SJCRH30 (cell line): ENCODE data around the gene GRK3. TPM values are rescaled to one million over a fixed set of nuclear protein-coding genes. Genes with fewer than 3 reads are reported as not detected.
A peak's percentile ranks its signal among the peaks of the same experiment; 100 is the strongest.

ENCODE experiments used
- DNase-seq, 2 experiments: peaks; one replicate each; pipeline ENCODE4 v3.0.0-alpha.2; 2015 to 2020
- H3K27ac ChIP-seq: fragments of 250-450 bp; sonication (Bioruptor Pico); 2 replicates; pipeline ENCODE4 v1.5.1; 2020; ENCODE audit warnings: mild to moderate bottlenecking, moderate library complexity
- H3K27me3 ChIP-seq: fragments of 250-450 bp; sonication (Bioruptor Pico); 2 replicates; pipeline ENCODE4 v1.5.1; 2020; ENCODE audit warnings: mild to moderate bottlenecking, moderate library complexity
- H3K36me3 ChIP-seq: fragments of 250-450 bp; sonication (Bioruptor Pico); 2 replicates; pipeline ENCODE4 v1.5.1; 2020; ENCODE audit warnings: mild to moderate bottlenecking, moderate library complexity
- H3K4me1 ChIP-seq: fragments of 250-450 bp; sonication (Bioruptor Pico); 2 replicates; pipeline ENCODE4 v1.5.1; 2020; ENCODE audit warnings: mild to moderate bottlenecking, moderate library complexity
- H3K4me3 ChIP-seq: fragments of 250-450 bp; sonication (Bioruptor Pico); 2 replicates; pipeline ENCODE4 v1.5.1; 2020; ENCODE audit warnings: mild to moderate bottlenecking, moderate library complexity
- H3K9me3 ChIP-seq: fragments of 250-450 bp; sonication (Bioruptor Pico); replicated peaks from 2 replicates; pipeline ENCODE4 v1.5.1; 2020; ENCODE audit warnings: mild to moderate bottlenecking, moderate library complexity
- total RNA-seq: library from RNA; depleted of rRNA; stranded (reverse); fragments of >200 nt; shearing (Covaris generic); gene quantifications from 2 replicates; pipeline ENCODE4 v1.2.3, GENCODE V29; 2014

Gene GRK3
- total RNA-seq, 1 experiment from 2014 or later: 45.6 TPM

- Histone ChIP-seq H3K4me3 (no peak overlapping the region), H3K4me1 (peaks cover 34% of the 10 kb centered on the region), H3K9me3 (no peaks in the 10 kb centered on the region), H3K27me3 (no peaks in the 10 kb centered on the region), H3K27ac (no peak overlapping the region), H3K36me3 (no peaks in the 10 kb centered on the region)
- DNase-seq: no peak
These were observed 175.3 kb downstream of the GRK3 start for GRCh38 chr22:25739659-25740344.

DNA sequence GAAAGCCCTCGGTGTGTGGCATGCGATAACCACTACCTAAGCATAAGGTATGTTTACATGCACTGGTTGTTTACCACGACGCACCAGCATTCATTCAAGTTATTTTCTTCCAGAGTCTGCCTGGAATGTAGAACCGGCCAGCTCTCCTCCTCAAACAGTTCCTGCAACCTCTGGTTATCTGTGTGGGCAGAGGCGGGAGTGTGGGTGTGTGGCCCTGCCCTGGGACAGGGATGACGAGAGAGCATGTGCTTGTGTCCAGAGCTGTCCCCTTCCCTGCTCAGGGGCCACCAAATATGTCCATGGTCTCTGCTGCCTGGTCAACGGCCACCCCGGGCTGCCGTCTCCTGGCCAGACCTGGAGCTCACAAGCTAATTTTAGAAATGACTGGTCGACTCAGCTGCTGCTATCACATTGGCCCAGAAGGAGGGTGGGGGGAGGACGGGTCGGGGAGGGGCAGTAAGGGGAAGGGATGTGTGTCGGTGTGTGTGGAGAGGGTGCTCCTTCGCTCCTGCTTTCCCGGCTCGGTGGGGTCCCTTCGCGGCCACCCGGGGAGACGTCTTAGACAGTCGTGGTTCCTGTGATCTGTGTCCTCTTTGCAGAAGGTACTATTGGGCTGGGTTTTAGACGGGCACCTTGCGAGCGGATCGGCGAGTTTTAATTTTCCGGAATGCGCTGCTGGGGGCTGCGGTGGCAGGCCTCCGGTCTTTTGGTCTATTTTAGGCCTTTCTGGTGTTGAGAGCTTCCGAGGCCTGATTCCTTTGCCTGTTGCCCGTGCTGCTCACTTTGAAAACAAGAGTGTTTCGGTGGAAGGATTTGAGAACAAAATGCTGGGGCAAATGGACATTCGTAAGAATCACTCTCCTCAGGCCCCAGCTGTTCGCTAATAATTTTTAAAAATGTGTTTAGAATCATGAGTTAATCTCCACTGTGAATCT is 177.5 kb downstream of the GRK3 start, which contains the start of gene MYO18B:
Gene MYO18B (plus strand): TSS at position 497 of the 935 bp plus-strand sequence. CDS start 18,905 bp downstream, outside the sequence.
- Histone ChIP-seq H3K4me3 (peak within 1 kb of the TSS; percentile 78), H3K27ac (peak within 1 kb of the TSS; percentile 91), H3K27me3 (no peaks in the 10 kb centered on the region), H3K36me3 (peaks cover 6% of the 10 kb centered on the region; the same call in 1 of the 2 replicates), H3K4me1 (peaks cover 37% of the 10 kb centered on the region), H3K9me3 (no peaks in the 10 kb centered on the region)
- DNase-seq: peak; percentile 96

DNA sequence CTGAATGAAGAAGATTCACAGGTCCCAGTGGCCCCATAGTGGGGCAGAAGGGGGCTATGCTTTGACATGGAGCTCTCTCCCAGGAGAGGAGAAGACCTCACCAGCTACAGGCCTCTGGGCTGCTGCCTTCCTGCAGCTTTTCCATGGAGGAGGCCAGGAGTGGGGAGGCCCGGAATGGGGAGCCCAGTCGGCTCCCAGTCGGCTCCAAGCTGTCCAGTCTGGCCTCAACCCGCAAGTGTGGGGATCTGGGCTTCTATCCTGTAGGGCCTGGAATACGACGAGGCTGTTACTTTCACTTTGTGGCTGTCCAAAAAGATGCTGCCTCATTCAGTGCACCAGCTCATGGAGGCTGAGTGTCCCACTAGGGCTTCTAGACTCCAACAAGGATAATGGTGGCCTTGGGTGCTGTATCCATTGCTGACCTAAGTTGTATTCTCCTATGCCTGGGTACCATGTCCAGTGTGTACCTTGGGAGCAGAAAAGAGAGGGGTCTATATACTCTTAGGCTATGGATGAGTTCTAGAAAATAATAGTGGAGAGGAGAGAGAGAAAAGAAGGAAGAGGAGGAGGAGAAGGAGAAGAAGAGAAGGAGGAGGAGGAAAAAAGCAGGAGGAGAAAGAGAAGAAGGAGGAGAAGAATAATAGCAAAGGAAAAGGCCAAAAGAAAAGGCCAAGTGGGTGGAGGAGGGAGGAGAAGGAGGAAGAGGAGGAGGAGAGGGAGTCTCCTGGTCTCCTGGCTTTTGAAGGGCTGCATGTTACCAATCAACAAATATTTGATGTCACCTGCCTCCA is 178.6 kb downstream of the GRK3 start:
- H3K9me3 ChIP-seq: no peaks in the 10 kb centered on the region
- peaks cover 43% of the 10 kb centered on the region for H3K4me1 ChIP-seq
- H3K27me3 ChIP-seq: no peaks in the 10 kb centered on the region
- H3K4me3 ChIP-seq: peak overlapping the region; percentile 78
- peak overlapping the region; percentile 91 for H3K27ac ChIP-seq
- H3K36me3 ChIP-seq: peaks cover 10% of the 10 kb centered on the region
- peak; percentile 41 to 57 for DNase-seq

- Histone ChIP-seq H3K36me3 (peaks cover 26% of the 10 kb centered on the region), H3K4me1 (peaks cover 55% of the 10 kb centered on the region), H3K4me3 (peak overlapping the region; percentile 34), H3K27ac (peak overlapping the region; percentile 91), H3K9me3 (no peaks in the 10 kb centered on the region), H3K27me3 (no peaks in the 10 kb centered on the region)
- DNase-seq: no peak
These were observed 180.2 kb downstream of the GRK3 start for GRCh38 chr22:25744694-25745093.

DNA sequence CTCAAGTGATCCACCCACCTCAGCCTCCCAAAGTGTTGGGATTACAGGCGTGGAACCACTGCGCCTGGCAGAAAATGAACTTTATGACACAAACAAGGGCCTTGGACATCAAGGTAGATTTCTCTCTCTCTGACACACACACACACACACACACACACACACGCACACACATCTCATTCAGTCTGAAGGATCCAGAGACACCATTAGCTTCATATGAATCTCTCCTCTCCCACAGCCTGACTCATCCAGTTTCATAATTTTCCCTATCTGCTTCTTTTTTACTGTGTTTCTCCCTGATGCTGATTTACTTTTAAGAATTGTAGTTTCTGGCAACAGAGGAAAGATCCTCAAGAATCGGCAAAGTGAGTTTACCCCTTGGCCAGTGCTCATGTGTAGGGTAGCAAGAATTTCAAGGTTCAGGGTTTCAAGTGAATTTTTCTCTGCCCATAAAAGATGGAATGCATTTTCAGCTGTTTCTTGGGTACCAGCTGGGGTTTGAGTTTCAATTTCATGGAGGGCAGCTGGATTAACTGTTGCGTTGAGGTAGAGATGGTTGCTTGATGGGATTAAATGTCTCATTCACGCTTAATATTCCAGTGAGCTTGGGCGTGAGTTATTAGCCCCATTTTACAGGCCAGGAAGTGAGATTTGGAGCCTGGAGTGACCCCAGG is 181.0 kb downstream of the GRK3 start:
- peaks cover 34% of the 10 kb centered on the region for H3K36me3 ChIP-seq
- H3K4me3 ChIP-seq: peak overlapping the region; percentile 34
- H3K27me3 ChIP-seq: no peaks in the 10 kb centered on the region
- peaks cover 55% of the 10 kb centered on the region for H3K4me1 ChIP-seq
- no peaks in the 10 kb centered on the region for H3K9me3 ChIP-seq
- H3K27ac ChIP-seq: peak overlapping the region; percentile 91
- DNase-seq: peak; percentile 84 to 96

- Histone ChIP-seq H3K9me3 (no peaks in the 10 kb centered on the region), H3K4me3 (no peak overlapping the region), H3K4me1 (peaks cover 55% of the 10 kb centered on the region), H3K27me3 (no peaks in the 10 kb centered on the region), H3K36me3 (peaks cover 39% of the 10 kb centered on the region), H3K27ac (peak overlapping the region; percentile 91)
- no peak for DNase-seq
These were observed 181.5 kb downstream of the GRK3 start for GRCh38 chr22:25746012-25746373.

DNA sequence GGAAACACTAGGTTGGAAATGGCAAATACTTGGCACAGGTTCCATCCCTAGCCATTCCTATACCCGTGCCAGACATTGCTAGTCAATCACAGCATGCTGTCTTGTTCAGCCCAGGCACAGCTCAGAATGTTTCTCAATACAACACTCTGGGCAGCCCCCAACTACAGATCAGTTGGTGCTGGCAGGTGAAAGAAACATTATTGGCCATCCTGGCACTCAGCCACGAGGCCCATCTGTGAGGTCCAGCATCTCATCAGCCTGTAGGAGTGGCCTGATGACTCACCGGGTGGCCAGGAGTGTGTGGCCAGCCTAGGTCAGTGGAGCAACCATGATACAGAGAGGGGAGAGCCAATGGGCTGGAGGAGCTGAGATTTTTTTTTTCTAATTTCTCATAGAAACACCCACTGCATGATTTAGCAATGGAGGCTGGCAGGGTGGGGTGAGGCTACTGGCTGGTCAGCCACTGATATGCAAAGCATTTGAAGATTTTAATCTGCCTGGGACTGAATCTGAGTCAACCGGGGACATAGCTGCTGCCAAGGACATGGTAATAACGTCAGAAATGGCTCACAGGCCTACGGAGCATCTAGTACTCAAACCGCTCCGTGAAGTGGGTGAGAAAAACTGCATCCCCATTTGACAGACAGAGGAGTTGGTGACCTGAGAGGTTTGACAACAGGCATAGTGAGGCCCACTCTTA is 182.9 kb downstream of the GRK3 start:
- Histone ChIP-seq H3K36me3 (peaks cover 48% of the 10 kb centered on the region), H3K27me3 (no peaks in the 10 kb centered on the region), H3K27ac (peak overlapping the region; percentile 91), H3K4me1 (peaks cover 55% of the 10 kb centered on the region), H3K4me3 (no peak overlapping the region), H3K9me3 (no peaks in the 10 kb centered on the region)
- peak; percentile 98 for DNase-seq

DNA sequence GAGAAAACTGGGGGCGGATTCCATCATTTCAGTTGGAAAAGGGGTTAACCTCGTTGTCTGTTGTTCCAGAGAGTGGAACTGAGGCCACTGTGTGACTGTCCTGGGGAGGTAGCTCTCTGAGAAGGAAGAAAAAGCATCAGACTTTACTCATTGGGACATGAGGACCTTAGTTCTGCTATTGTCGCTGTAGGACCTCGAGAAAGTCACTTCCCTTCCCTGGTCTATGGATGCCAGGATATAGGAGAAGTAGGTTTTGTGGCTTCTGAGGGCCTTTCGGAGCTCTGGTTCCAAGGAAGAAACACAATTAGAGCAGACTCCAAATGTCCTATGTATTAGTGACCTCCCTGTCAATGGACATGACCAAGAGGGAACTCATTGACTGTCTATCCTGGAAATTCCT is 183.7 kb downstream of the GRK3 start:
- Histone ChIP-seq H3K4me3 (no peak overlapping the region), H3K36me3 (peaks cover 49% of the 10 kb centered on the region), H3K9me3 (no peaks in the 10 kb centered on the region), H3K4me1 (peaks cover 55% of the 10 kb centered on the region), H3K27ac (peak overlapping the region; percentile 91), H3K27me3 (no peaks in the 10 kb centered on the region)
- no peak for DNase-seq

DNA sequence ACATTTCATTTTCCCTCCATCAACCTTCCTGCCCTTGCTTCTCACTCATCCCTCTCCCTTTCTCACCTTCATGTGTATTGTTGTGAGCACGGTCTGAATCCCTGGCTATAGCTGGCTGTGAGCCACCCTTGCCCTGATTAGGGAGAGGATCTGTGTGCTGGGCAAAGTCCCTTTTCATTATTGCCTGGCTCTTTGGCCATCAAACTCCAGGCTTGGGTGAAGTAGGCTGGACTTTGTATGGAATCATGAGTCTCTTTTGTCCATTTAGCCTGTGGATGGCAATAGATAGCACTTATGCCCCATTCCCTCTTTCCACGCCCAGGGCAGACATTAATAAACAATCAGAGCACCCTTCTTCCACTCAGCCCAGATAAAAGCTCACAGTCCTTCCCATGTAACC is 184.2 kb downstream of the GRK3 start:
- Histone ChIP-seq H3K4me3 (no peak overlapping the region), H3K36me3 (peaks cover 54% of the 10 kb centered on the region), H3K9me3 (no peaks in the 10 kb centered on the region), H3K27me3 (no peaks in the 10 kb centered on the region), H3K27ac (no peak overlapping the region; the same call in 1 of the 2 replicates), H3K4me1 (peaks cover 53% of the 10 kb centered on the region)
- no peak for DNase-seq

DNA sequence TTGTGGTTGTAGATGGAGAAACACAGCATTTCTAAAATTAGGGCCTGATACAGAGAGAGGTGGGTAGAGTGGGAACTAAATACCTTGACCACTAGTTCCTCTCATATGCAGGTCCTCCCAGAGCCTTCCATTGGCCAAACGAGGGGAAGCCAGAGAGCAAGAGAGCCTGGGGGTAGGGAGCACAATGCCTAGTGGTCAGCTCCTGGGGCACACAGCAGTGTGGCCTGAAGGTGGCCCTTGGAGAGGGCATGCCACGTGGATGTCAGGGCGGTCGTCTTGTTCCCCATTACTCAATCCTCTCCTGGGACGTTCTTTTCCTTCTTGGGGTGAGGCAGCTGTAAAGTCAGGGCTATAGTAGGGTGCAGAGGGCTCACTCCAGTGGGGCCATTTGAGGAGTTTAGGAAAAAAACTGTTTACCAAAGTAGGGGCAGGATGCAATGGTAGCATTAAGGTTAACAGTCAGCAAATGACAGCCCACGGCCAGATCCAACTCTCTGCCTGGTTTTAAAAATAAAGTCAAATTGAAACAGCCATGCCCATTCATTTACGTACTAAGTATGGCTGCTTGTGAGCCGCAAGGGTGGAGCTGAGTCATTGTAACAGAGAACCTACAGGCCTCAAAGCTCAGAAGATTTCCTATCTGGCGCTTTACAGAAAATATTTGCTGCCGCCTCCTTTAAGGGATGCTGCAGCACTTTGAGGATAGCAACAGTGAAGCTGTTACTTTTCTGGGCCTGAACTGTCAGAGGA is 185.1 kb downstream of the GRK3 start:
- H3K4me3 ChIP-seq: no peak overlapping the region
- DNase-seq: no peak
- H3K27ac ChIP-seq: no peak overlapping the region

GRCh38 chr22:25750569-25751173 is 186.2 kb downstream of the GRK3 start:
- H3K27me3 ChIP-seq: no peaks in the 10 kb centered on the region
- peaks cover 50% of the 10 kb centered on the region for H3K4me1 ChIP-seq
- no peak for DNase-seq
- H3K27ac ChIP-seq: no peak overlapping the region
- H3K36me3 ChIP-seq: peaks cover 66% of the 10 kb centered on the region
- no peaks in the 10 kb centered on the region for H3K9me3 ChIP-seq
- H3K4me3 ChIP-seq: no peak overlapping the region

More for the DNA sequence above, 185.1 kb downstream of the GRK3 start:
- H3K4me1 ChIP-seq: peaks cover 53% of the 10 kb centered on the region
- no peaks in the 10 kb centered on the region for H3K9me3 ChIP-seq
- peaks cover 60% of the 10 kb centered on the region for H3K36me3 ChIP-seq
- no peaks in the 10 kb centered on the region for H3K27me3 ChIP-seq

- Histone ChIP-seq H3K9me3 (no peaks in the 10 kb centered on the region), H3K27me3 (no peaks in the 10 kb centered on the region), H3K27ac (no peak overlapping the region), H3K36me3 (peaks cover 70% of the 10 kb centered on the region), H3K4me1 (peaks cover 46% of the 10 kb centered on the region), H3K4me3 (no peak overlapping the region)
- no peak for DNase-seq
These were observed 186.7 kb downstream of the GRK3 start for GRCh38 chr22:25751174-25751581.
